ENCODE measurements around the gene CHD6.

CHD6 gene

DNA sequence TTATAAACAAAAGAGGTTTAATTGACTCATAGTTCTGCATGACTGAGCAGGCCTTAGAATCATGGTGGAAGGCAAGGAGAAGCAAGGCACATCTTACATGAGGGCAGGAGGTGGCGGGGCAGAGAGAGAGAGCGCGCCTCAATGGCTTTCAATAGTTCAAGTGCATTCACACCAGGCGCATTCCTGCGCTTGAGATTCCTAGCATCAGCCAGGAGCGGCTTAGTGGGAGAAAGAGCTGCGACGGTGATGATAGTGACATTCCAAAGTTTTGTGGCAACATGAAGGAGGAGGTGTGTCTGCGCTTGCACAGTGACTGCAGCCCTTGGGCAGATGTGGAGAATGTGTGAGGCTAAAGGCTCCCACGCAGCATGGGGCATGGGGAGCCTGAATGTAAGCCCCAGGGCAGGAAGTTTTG lies 226.6 kb downstream of the CHD6 start:
- H3K4me1 ChIP-seq (ENCODE audit: control insufficient read depth, insufficient read depth, low read length): no peaks in the 10 kb centered on the region
- H3K36me3 ChIP-seq (ENCODE audit: control insufficient read depth in 2 of 2, insufficient read depth in 1 of 2, low read length in 2 of 2): no peaks in the 10 kb centered on the region
- POLR2A ChIA-PET: no interaction called here
- H3K27ac ChIP-seq (ENCODE audit: extremely low read depth, low read depth, low read length): no peak overlapping the region
- no peaks in the 10 kb centered on the region for H3K9me3 ChIP-seq (ENCODE audit: control insufficient read depth, insufficient read depth, low read depth, low read length)
- H3K4me3 ChIP-seq (ENCODE audit: low read depth, low read length): no peak overlapping the region
- CTCF ChIA-PET: no interaction called here
- TF ChIP-seq SP2 (tag by site-specific recombination; IDR thresholded peaks at IDR 0.05) (no peak), GLIS1 (tag by site-specific recombination; IDR thresholded peaks at IDR 0.05) (no peak), ZNF596 (tag by site-specific recombination; IDR thresholded peaks at IDR 0.05) (no peak), RBAK (tag by site-specific recombination; IDR thresholded peaks at IDR 0.05) (no peak), ZNF530 (tag by site-specific recombination; IDR thresholded peaks at IDR 0.05; ENCODE audit: low read depth) (no peak)

DNA sequence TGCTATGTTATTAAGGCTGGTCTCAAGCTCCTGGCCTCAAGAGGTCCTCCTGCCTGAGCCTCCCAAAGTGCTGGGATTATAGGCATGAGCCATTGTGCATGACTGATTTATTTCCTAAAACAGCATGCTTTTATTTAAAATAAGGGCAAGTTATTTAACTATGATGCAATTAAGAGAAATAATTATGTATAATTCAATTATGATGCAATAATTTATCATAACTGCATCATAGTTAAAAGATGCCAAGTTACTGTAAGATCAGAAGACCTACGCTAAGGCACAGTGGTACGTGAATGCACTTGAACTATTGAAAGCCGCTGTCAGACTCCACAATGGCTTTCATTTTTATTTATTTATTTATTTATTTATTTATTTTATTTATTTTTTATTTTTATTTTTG lies 227.3 kb downstream of the CHD6 start:
- no peak overlapping the region for H3K27ac ChIP-seq (ENCODE audit: extremely low read depth, low read depth, low read length)
- H3K36me3 ChIP-seq (ENCODE audit: control insufficient read depth in 2 of 2, insufficient read depth in 1 of 2, low read length in 2 of 2): no peaks in the 10 kb centered on the region
- TF ChIP-seq, protein P1, sequence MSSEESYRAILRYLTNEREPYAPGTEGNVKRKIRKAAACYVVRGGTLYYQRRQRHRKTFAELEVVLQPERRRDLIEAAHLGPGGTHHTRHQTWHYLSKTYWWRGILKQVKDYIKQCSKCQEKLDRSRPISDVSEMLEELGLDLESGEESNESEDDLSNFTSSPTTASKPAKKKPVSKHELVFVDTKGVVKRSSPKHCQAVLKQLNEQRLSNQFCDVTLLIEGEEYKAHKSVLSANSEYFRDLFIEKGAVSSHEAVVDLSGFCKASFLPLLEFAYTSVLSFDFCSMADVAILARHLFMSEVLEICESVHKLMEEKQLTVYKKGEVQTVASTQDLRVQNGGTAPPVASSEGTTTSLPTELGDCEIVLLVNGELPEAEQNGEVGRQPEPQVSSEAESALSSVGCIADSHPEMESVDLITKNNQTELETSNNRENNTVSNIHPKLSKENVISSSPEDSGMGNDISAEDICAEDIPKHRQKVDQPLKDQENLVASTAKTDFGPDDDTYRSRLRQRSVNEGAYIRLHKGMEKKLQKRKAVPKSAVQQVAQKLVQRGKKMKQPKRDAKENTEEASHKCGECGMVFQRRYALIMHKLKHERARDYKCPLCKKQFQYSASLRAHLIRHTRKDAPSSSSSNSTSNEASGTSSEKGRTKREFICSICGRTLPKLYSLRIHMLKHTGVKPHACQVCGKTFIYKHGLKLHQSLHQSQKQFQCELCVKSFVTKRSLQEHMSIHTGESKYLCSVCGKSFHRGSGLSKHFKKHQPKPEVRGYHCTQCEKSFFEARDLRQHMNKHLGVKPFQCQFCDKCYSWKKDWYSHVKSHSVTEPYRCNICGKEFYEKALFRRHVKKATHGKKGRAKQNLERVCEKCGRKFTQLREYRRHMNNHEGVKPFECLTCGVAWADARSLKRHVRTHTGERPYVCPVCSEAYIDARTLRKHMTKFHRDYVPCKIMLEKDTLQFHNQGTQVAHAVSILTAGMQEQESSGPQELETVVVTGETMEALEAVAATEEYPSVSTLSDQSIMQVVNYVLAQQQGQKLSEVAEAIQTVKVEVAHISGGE (tag by site-specific recombination; conservative IDR thresholded peaks at IDR 0.05; ENCODE audit: low read depth): no peak
- TF ChIP-seq GLI4 (tag by site-specific recombination; IDR thresholded peaks at IDR 0.05): no peak
- TF ChIP-seq, protein P2, sequence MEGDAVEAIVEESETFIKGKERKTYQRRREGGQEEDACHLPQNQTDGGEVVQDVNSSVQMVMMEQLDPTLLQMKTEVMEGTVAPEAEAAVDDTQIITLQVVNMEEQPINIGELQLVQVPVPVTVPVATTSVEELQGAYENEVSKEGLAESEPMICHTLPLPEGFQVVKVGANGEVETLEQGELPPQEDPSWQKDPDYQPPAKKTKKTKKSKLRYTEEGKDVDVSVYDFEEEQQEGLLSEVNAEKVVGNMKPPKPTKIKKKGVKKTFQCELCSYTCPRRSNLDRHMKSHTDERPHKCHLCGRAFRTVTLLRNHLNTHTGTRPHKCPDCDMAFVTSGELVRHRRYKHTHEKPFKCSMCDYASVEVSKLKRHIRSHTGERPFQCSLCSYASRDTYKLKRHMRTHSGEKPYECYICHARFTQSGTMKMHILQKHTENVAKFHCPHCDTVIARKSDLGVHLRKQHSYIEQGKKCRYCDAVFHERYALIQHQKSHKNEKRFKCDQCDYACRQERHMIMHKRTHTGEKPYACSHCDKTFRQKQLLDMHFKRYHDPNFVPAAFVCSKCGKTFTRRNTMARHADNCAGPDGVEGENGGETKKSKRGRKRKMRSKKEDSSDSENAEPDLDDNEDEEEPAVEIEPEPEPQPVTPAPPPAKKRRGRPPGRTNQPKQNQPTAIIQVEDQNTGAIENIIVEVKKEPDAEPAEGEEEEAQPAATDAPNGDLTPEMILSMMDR (tag by site-specific recombination; IDR thresholded peaks at IDR 0.05): no peak
- TF ChIP-seq, protein P3, sequence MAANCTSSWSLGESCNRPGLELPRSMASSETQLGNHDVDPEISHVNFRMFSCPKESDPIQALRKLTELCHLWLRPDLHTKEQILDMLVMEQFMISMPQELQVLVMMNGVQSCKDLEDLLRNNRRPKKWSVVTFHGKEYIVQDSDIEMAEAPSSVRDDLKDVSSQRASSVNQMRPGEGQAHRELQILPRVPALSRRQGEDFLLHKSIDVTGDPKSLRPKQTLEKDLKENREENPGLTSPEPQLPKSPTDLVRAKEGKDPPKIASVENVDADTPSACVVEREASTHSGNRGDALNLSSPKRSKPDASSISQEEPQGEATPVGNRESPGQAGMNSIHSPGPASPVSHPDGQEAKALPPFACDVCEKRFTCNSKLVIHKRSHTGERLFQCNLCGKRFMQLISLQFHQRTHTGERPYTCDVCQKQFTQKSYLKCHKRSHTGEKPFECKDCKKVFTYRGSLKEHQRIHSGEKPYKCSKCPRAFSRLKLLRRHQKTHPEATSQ (tag by site-specific recombination; IDR thresholded peaks at IDR 0.05): no peak
- TF ChIP-seq, protein P4, sequence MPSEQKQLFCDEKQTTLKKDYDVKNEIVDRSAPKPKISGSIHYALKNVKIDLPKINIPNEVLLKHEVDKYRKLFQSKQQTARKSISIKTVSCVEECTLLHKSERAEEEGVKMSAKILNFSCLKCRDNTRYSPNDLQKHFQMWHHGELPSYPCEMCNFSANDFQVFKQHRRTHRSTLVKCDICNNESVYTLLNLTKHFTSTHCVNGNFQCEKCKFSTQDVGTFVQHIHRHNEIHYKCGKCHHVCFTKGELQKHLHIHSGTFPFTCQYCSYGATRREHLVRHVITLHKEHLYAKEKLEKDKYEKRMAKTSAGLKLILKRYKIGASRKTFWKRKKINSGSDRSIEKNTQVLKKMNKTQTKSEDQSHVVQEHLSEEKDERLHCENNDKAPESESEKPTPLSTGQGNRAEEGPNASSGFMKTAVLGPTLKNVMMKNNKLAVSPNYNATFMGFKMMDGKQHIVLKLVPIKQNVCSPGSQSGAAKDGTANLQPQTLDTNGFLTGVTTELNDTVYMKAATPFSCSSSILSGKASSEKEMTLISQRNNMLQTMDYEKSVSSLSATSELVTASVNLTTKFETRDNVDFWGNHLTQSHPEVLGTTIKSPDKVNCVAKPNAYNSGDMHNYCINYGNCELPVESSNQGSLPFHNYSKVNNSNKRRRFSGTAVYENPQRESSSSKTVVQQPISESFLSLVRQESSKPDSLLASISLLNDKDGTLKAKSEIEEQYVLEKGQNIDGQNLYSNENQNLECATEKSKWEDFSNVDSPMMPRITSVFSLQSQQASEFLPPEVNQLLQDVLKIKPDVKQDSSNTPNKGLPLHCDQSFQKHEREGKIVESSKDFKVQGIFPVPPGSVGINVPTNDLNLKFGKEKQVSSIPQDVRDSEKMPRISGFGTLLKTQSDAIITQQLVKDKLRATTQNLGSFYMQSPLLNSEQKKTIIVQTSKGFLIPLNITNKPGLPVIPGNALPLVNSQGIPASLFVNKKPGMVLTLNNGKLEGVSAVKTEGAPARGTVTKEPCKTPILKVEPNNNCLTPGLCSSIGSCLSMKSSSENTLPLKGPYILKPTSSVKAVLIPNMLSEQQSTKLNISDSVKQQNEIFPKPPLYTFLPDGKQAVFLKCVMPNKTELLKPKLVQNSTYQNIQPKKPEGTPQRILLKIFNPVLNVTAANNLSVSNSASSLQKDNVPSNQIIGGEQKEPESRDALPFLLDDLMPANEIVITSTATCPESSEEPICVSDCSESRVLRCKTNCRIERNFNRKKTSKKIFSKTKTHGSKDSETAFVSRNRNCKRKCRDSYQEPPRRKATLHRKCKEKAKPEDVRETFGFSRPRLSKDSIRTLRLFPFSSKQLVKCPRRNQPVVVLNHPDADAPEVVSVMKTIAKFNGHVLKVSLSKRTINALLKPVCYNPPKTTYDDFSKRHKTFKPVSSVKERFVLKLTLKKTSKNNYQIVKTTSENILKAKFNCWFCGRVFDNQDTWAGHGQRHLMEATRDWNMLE (tag by site-specific recombination; conservative IDR thresholded peaks at IDR 0.05; ENCODE audit: low read depth): no peak
- TF ChIP-seq, protein P5, sequence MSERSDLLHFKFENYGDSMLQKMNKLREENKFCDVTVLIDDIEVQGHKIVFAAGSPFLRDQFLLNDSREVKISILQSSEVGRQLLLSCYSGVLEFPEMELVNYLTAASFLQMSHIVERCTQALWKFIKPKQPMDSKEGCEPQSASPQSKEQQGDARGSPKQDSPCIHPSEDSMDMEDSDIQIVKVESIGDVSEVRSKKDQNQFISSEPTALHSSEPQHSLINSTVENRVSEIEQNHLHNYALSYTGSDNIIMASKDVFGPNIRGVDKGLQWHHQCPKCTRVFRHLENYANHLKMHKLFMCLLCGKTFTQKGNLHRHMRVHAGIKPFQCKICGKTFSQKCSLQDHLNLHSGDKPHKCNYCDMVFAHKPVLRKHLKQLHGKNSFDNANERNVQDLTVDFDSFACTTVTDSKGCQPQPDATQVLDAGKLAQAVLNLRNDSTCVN (tag by site-specific recombination; optimal IDR thresholded peaks at IDR 0.05): no peak
- TF ChIP-seq ZNF155 (tag by site-specific recombination; IDR thresholded peaks at IDR 0.05): no peak
- TF ChIP-seq ZNF48 (tag by site-specific recombination; IDR thresholded peaks at IDR 0.05): no peak
- TF ChIP-seq EGR2 (tag by site-specific recombination; IDR thresholded peaks at IDR 0.05; ENCODE audit: low read depth): no peak
- no peaks in the 10 kb centered on the region for H3K4me1 ChIP-seq (ENCODE audit: control insufficient read depth, insufficient read depth, low read length)
- H3K9me3 ChIP-seq (ENCODE audit: control insufficient read depth, insufficient read depth, low read depth, low read length): no peaks in the 10 kb centered on the region
- ChIA-PET POLR2A (no interaction called here), CTCF (no interaction called here)
- no peak overlapping the region for H3K4me3 ChIP-seq (ENCODE audit: low read depth, low read length)
